Measurements from ENCODE around the gene FHL3.
"Not testable (repeated sequence)": the region's sequence is repeated elsewhere in the genome, so short reads cannot be mapped to it uniquely, and the experiment has no call there.

Gene FHL3

DNA sequence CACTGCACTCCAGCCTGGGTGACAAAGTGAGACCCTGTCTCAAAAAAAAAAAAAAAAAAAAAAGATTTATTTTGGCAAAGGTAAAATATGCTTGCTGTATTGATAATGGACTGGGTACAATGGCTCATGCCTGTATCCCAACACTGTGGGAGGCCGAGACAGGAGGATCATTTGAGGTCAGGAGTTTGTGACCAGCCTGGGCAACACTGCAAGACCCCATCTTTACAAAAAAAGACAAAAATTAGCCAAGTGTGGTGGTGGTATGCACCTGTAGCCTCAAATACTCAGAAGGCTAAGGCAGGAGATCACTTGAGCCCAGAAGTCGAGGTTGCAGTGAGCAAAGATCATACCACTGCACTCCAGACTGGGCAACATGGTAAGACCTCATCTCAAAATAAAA is 21.8 kb downstream of the FHL3 start:
- no peak for DNase-seq

DNA sequence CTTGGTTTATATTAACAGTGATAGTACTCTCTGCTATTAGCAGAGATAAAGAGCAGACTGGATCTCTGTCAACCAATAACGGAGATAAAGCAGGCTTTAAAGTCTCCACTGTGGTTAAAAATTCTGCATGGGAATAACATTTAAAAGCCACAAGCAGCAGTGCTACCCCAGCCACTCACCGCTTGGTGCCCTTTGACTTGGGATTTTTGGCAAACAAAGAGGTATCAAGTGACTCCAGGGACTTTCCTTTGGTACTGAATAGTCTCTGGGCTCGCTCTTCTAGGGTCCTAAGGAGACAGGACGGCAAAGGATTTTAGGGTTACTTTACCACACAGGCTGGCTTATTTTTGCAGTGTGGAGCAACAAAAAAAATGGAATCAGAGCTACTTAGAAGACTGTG is 26.8 kb downstream of the FHL3 start:
- no peak for DNase-seq

DNA sequence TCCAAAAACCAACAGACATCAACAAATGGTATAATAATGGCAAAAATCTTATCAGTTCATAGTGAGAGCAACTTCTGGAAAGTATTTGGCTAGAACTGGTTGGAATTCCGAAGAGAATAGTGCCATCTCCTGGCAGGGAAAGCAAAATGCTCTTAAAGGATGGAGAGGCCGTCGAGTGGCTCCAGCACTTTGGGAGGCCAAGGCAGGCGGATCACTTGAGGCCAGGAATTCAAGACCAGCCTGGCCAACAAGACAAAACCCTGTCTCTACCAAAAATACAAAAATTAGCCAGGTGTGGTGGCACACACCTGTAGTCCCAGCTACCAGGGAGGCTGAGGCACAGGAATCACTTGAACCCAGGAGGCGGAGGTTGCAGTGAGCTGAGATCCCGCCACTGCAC is 30.2 kb downstream of the FHL3 start:
- peak; percentile 99 for DNase-seq

DNA sequence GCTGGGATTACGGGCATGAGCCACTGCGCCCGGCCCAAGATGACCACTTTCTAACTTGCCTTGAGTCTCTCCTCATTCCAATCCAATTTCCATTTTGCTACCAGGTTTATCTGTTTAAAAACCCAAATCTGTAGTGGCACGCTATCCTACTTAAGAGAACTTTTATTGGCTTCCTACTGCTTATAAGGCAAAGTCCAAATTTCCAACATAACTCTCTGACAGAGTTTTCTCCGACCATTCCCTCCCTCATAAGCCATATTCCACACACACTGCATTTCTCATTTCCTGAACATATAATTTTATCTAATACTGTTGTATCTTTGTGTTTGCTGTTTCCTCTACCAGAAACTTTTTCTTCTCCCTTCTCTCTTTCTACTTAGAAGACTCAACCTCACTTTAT is 30.7 kb downstream of the FHL3 start:
- DNase-seq: no peak

DNA sequence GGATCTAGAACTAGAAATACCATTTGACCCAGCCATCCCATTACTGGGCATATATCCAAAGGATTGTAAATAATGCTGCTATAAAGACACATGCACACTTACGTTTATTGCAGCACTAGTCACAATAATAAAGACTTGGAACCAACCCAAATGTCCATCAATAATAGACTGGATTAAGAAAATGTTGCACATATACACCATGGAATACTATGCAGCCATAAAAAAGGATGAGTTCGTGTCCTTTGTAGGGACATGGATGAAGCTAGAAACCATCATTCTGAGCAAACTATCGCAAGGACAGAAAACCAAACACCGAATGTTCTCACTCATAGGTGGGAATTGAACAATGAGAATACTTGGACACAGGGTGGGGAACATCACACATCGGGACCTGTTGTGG is 31.6 kb downstream of the FHL3 start:
- not testable (repeated sequence) for DNase-seq

DNA sequence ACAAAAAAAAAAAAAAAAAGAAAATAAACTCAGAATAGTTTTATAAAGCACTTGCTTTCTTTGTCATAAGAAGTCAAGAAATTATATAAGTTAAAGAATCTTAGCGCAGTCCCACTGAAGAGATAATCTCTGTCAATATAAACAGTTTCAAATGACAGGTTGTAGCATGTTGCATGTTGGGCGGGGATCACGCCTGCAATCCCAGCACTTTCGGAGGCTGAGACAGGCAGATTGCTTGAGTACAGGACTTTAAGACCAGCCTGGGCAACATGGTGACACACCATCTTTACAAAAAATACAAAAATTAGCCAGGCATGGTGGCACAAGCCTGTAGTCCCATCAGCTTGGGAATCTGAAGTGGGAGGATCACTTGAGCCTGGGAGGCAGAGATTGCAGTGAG is 40.0 kb downstream of the FHL3 start:
- no peak for DNase-seq

DNA sequence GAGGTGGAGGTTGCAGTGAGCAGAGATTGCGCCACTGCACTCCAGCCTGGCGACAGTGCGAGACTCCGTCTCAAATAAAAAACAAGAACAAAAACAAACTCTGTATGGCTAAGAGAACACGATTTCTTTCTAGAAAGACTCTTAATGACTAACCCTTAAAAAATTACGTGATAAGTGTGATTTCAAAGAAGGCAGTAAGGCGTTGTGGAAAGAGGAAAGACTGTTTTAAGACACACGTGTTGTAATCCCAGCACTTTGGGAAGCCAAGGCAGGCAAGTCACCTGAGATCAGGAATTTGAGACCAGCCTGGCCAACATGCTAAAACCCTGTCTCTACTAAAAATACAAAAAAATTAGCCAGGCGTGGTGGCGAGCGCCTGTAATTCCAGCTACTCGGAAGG is 41.2 kb downstream of the FHL3 start:
- not testable (repeated sequence) for DNase-seq

DNA sequence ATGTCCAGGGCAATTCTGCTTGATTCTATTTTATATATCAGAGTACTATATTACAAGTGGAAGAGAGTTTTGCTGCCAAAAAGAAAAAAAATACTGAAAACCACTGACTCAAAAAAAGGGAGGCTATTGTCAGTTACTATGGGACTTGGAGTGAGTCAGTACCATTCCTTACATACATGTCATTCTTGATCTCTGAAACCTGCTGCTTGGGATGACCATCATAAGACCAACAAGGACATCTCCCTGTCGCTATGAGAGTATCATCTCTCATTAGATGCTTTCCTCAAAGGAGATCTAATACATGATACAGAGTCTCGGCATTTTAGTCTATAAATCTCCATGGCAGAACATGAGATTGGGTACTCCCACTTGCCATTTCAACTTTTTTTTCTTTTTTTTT is 46.6 kb downstream of the FHL3 start:
- no peak for DNase-seq

DNA sequence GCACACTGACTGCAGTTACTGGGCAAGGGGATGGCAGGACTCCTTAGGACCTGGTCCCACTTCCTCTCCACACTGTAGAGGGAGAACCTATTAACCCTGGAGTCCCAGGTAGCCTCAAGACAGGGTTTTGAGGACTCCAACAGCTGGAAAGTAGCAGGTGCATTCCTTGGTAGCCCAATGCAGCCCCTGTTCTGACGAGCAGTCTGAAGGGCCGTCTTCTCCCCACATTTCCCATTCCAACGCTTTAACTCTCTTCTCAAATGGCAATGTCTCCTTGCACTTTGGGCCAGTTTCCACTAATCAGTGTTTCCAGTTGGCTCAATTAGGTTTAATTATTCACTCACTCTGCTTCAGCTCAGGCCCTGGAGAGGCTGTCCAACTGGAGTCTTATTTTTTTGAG is 49.6 kb downstream of the FHL3 start:
- DNase-seq: no peak

DNA sequence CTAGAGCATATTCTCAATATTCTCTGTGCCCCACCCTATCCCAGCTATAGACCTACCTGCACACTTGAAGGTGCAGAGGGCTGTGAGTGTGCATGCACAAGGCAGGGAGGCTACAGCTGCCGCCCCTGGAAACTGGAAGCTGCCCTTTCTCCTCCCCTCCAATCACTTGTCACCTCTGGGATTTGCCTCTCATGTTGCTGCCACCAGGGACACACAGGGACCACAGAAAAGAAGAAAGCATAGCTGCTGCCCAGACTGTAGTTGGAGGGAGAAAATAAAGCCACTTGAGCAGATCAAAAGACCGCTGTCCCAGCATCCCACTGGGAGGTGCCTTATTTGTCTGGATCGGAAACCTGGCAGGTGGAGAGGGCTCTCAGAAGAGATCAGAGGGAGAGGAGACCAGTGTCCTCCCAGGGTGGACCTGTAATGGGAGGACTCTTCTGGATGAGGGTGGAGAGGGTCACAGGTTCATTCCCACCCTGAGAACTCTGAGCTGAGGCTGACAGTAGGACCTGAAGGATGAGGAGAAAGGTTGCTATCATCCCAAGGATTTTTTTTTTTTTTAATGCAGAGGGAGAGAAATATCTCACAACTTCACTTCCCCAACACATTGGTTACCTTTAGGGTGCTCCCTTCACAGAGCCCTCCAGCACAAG is 50.9 kb downstream of the FHL3 start:
- DNase-seq: peak; percentile 99

DNA sequence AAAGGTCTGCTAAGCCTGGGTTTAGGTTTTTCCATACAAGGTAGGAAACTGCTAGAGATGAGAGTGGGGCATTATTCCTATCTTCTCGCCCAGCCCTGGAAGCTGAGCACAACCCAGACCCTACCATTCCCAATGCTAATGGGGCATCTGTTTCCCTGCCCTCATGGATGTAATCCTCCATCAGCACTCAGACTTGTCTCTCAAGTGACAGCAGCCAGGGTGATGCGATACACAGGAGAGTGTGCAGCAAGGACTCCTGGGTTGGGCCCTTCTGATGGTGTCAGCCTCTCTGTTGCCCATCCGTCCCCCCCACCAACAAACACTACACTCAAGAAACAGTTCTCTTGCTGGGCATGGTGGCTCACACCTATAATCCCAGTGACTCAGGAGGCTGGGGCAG is 52.6 kb downstream of the FHL3 start:
- no peak for DNase-seq

DNA sequence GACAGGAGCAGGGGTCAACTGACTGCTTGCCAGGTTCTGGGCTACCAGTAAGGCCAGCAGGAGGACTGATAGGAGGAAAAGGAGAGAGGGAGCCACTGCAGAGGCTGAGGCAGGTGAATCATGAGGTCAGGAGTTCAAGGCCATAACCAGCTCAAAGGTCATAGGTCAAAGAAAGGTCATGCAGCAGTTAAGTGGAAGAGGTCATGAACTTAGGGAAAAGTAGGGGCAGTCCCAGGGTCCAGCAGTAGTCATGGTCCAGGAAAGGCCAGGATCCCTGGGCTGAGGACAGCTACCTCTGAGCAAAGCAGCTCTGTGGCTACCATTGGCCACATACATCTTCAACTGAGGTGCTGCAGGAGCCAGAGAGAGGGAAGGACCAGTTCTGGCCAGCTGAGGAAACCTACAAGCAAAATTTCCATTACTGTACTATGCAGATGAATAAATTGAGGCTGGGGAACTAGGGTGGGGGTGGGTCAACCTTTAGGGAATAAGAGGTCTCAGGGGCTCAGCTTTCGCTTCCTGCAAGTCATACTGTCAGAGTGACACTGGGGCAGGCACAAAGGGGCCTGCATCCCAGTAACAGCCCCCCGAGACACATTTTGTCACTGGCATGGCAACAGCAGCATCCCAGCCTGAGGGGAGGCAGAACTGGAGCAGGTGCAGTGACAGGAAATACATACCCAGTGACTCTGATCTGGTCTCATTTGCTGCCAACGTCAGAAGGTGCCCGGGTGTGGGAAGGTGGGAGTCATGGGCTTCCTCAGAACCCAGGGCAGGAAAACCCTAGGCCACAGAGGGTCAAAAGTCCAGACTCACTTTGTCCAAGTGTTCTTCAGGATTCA is 53.3 kb downstream of the FHL3 start:
- no peak for DNase-seq

DNA sequence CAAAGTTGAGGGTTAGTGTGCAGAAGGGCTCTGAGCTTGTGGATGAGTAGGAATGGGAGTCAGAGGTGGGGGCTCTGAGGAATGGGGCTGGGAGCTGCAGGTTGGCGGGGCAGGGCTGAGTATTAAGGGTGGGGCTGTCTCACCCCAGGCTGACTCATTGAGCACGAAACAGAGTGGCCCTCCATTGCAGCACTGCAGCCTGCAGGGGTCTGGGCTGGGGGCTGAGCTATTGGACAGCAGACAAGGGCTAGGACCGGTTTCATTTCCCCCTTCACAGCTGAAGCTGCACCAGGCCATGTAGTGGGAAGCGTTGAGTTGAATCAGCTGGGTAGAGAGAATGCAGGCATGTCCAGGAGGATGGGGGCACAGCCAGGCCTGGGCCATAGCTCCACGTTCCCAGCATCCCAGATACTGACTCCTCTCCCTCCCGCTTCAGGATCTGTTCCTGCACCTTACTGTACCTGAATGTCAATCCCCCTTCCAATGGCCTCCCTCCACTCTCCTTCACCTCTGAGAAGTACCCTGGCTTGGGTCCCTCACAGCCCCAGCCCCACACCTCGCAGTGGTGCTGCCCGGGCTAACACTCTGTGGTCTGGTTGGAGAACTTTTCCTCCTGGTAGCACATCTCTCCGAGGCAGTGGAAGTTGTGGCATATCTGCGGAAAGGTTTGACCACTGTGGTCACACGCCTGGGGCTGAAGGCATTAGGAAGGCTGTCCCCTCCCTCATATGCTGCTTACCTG is 54.1 kb downstream of the FHL3 start:
- DNase-seq: no peak

DNA sequence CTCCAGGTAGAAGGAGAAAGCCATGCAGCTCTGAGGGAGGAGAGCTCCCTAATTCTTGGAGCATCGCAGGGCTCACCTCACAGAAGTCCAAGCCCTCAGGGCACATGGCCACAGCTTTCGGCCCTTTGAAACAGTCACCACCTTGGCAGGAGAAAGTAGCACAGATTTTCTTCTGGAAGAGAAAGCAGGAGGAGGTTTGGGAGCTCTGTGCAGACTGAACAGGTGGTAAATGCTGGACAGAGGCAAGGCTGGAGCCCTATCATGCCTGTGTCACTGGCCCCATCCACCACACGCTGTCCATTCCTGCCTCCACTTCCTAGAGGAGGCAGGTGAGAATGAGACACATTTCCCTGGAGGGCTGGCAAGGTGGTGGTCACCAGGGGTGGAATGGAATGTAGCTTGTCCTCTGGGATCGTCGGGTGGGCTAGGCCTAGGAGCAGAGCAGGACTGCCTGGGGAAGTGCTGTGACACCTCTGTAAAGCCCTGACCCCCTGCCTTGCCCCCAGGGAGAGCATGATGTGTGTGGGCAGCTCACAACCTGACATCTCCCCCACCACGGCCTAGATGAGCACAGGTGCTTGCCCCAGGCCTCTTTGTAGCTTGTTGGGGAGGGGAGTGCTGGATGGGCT is 55.7 kb downstream of the FHL3 start:
- no peak for DNase-seq

DNA sequence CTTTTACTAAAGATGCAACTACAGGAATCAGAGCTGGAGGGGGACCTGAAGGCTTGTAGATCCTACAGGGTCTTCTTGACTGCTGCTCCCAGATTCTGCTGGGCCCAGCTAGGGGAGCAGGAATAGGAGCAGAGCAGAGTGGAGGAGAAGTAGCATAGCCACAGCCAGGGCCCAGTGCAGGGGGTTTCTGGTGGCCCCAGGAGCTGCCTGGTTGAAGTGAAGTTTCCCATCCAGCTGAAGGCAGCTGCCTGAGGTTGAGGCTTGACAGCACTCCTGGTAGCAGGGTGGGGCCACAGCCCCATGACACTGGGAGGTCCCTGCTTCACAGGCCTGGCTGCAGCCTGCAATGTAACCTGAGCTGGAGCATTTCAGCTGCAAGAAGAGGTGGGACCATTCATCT is 56.5 kb downstream of the FHL3 start:
- DNase-seq: no peak

DNA sequence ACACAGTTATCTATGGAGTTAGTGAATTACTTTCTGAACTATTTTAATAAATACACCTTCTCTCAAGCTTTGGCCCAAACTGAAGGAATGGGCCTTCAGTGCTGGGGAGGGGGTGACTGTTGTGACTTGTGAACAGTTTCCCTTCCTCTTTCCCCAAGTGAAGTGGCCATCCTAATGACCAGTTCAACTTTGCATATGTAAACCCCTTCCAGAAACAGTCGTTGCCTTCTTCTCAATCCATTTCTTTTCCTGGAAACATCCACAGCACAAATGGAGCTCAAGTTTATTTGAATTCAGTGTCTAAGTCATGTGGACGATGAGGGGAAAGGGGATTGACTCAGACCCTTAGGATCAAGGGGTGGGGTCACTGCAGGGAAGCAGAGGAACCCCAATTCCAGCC is 57.1 kb downstream of the FHL3 start:
- DNase-seq: no peak

DNA sequence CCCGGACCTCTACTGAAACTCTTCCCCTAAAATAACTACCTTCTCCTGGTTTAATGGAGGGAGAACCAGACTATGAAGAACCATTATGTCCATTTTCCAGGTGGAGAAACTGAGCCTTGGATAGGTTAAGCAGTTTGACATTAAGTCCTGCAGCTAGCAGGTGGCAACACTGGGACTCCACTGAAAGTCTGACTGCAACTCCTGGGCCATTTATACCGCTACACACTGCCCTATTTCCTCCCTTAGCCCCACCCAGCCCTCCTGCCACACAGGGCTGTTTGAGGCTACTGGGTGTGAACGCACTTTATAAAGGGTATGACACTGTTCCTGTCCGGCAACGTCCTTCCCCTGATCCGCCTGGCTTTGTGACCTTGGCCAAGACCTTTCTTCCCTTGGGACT is 58.0 kb downstream of the FHL3 start:
- no peak for DNase-seq
